Activated T-helper 9 cell treated with anti-CD3 and anti-CD28 coated beads, Interleukin-2, amount 50 U/mL, for 16 hours (primary cell): ENCODE data around the gene FMOD.
"Not testable (repeated sequence)": the region's sequence is repeated elsewhere in the genome, so short reads cannot be mapped to it uniquely, and the experiment has no call there.

Experiments used
- DNase-seq: peaks from one replicate; pipeline ENCODE4 v3.0.0-alpha.2; 2020; ENCODE audit warnings: low read depth

The FMOD gene

GRCh38 chr1:203326830-203327683, 23.9 kb downstream of the FMOD start:
- DNase-seq, result peak; percentile 92

DNA sequence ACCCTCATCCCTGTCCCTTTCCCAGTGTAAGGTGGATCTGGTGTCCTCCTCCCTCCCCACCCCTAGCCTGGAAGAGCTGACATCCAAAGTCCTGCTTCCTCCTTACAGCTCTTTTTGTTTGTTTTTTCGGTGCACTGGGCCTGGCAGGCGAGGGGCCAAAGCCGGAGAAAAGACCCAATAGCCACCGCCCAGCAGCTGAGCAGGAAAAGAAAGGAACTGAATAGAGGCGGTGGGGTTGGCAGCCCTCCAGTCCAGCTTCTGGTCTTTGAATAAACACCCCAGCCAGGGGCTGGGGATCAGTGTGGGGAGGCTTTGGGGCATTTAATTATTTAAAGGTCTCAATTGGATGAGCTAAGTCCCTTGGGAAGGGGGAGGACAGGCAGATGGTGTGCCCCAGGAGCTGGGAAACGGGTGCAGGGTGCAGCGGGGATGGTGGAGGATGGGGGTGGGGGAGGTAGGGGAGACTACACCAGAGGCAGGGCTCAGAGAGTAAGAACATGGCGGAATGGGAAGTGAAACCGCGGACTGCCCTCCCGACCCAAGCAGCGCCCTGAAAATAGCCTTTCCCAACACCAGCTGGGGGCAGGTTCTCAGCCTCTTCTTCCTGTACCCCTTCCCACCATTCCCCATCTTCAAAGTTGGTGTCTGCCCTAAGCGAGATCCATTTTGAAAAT, 25.4 kb downstream of the FMOD start:
- DNase-seq, result no peak

GRCh38 chr1:203325026-203325417, 25.9 kb downstream of the FMOD start:
- DNase-seq, result peak; percentile 39

GRCh38 chr1:203324105-203325025, 26.6 kb downstream of the FMOD start:
- DNase-seq, result no peak

- no peak for DNase-seq
Measured at GRCh38 chr1:203323587-203323986, 27.3 kb downstream of the FMOD start.

GRCh38 chr1:203322500-203323179, 28.3 kb downstream of the FMOD start:
- DNase-seq, result no peak

DNA sequence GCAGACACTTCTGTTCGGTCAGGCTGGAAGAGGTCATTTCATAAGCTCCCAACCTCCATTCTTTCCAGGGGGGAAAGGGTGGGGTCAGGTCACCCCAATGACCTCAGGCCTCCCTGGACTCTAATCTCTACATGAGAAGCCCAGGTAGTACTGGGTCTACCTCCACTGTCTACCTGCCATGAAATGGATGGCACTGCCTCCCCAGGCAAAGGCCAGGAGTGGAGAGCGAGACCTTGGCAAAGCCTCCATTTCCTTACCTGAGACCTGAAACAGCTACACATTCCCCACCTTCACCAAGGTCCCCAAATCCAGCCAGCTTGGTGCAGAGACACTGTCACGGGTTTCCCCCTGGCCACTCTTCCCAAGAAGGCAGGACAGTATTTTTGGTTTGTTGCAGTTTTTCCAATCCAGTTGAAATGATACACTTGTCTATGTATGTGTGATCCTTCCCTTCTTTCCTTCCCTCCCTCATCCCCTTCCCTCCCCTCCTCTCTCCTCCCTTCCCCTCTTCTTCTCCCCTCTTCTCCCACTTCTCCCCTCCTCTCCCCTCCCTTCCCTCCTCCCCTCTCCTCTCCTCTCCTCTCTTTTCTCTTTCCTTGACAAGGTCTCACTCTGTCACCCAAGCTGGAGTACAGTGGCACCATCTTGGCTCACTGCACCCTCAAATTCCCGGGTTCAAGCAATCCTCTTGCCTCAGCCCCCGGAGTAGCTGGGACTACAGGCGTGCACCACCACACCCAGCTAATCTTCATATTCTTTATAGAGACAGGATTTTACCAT, 29.5 kb downstream of the FMOD start:
- DNase-seq, result no peak

GRCh38 chr1:203320591-203321272, 30.2 kb downstream of the FMOD start:
- no peak for DNase-seq

DNA sequence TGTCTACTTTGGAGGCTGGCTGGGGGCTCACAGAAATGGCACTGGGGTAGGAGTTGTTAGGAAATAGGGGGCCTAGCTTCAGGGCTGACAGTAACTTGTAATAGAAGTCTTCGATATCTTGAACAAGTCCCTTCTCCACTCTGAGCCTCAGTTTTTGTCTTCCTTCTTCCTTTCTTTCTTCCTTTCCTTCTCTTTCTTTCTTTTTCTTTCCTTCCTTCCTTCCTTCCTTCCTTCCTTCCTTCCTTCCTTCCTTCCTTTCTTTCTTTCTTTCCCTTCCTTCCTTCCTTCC, 32.7 kb downstream of the FMOD start:
- DNase-seq, result no peak

- DNase-seq, result no peak
Measured at GRCh38 chr1:203317429-203318228, 33.3 kb downstream of the FMOD start.

DNA sequence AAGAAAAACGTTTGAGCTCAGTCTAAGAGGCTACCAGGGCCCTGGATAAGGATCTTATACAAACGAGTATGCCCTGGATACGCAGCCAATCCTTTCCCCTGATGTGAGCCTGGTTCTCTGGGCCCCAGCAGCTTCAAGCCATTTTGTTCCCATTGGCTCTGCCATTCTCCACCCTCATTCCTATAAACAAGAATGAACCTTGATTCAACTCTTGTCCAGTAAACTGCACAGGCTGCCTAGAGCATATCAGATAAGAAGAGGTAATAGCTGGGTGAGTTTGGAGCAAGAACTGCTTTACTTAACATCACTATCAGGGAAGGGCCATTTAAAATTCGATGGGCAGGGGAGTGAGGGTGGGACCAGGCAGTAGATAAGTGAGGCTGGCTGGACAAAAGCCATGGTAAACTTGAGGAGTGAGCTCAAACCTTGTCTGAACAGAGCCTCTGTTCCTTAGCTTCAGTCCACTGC, 34.3 kb downstream of the FMOD start:
- no peak for DNase-seq

DNA sequence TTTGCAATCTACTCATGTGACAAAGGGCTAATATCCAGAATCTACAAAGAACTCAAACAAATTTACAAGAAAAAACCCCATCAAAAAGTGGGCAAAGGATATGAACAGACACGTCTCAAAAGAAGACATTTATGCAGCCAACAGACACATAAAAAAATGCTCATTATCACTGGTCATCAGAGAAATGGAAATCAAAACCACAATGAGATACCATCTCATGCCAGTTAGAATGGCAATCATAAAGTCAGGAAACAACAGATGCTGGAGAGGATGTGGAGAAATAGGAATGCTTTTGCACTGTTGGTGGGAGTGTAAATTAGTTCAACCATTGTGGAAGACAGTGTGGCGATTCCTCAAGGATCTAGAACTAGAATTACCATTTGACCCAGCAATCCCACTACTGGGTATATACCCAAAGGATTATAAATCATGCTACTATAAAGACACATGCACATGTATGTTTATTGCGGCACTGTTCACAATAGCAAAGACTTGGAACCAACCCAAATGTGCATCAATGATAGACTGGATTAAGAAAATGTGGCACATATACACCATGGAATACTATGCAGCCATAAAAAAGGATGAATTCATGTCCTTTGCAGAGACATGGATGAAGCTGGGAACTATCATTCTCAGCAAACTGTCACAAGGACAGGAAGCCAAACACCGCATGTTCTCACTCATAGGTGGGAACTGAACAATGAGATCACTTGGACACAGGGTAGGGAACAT, 36.7 kb downstream of the FMOD start:
- DNase-seq, result not testable (repeated sequence)

DNA sequence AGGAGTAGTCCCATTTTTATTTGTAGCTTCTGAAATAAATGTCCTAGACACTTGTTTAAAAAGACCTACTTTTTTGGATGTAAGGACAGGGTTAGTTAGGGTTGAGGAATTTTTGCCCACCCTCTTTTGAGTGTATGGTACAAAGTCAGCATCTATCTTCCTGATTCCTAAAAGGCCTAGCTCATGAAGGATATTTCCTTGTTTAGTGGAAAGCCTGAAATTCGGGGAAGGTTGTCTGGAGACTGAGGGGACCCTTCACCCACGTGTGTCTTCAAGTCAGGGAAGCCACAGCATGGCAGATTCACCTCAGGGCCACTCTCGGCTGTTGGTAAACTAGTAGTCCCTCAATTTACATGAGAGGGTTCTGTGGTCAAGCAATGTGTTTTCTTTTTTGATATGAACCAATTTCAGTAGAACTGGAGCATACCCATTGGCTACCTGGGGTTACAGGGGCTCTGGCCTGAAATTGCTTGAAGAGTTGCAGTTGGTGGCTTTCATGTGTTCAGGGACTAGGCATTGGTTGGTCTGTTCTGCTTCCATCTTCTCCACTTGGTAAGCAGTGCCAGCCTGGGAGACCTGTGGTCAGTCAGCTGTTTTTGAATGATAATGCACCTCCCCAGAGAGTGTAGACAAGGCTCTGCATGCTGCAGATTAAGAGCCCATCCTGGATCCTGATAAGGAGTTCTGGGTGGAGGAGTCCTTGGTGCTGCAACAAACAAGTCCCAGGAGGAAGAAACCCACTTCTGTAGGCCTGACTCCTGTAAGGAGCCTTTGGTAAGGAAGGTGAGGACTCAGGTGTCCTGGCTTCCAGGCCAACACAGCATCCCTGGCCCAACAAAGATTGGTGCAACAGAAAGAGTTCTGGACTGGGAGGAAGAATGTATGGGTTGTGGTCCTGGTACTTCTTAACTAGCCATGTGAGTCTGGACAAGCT, 39.3 kb downstream of the FMOD start:
- no peak for DNase-seq

- DNase-seq, result no peak
Measured at GRCh38 chr1:203308923-203309331, 42.0 kb downstream of the FMOD start.

- DNase-seq, result no peak
Measured at GRCh38 chr1:203308328-203308922, 42.5 kb downstream of the FMOD start.

- no peak for DNase-seq
Measured at GRCh38 chr1:203307641-203308126, 43.2 kb downstream of the FMOD start.

DNA sequence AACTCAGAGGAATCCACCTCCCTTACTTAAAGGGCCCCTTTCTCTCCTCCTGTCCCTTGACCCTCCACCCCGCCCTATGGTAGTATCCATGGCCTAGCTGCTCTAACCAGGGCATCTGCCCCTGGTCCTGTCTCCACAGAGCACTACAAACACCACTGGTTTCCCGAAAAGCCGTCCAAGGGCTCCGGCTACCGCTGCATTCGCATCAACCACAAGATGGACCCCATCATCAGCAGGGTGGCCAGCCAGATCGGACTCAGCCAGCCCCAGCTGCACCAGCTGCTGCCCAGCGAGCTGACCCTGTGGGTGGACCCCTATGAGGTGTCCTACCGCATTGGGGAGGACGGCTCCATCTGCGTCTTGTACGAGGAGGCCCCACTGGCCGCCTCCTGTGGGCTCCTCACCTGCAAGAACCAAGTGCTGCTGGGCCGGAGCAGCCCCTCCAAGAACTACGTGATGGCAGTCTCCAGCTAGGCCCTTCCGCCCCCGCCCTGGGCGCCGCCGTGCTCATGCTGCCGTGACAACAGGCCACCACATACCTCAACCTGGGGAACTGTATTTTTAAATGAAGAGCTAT, 43.9 kb downstream of the FMOD start:
- DNase-seq, result no peak
